KMS-11 (cell line): ENCODE results near the gene ATXN7L1.
"Not testable (repeated sequence)": the region's sequence is repeated elsewhere in the genome, so short reads cannot be mapped to it uniquely, and the experiment has no call there.

Experiments used
- H2AFZ ChIP-seq: fragments of 200-600 bp; sonication (generic); 2 replicates; pipeline ENCODE4 v1.6.1; 2016; ENCODE audit warnings: antibody characterized with exemption, mixed run types, low read depth
- H3K27ac ChIP-seq: fragments of 200-600 bp; sonication (generic); 2 replicates; pipeline ENCODE4 v1.6.1; 2016; ENCODE audit warnings: mild to moderate bottlenecking, mixed run types
- H3K27me3 ChIP-seq: fragments of 200-600 bp; sonication (generic); 2 replicates; pipeline ENCODE4 v1.6.1; 2017; ENCODE audit warnings: mild to moderate bottlenecking, low read depth, mixed run types, moderate library complexity; ENCODE audit not compliant: insufficient read depth
- H3K36me3 ChIP-seq: fragments of 200-600 bp; sonication (generic); 2 replicates; pipeline ENCODE4 v1.6.1; 2017; ENCODE audit warnings: mild to moderate bottlenecking, mixed run types; ENCODE audit not compliant: insufficient read depth
- H3K4me1 ChIP-seq: fragments of 200-600 bp; sonication (generic); 2 replicates; pipeline ENCODE4 v1.6.1; 2016; ENCODE audit warnings: mild to moderate bottlenecking, low read depth, mixed run types; ENCODE audit not compliant: poor library complexity, severe bottlenecking
- H3K4me2 ChIP-seq: fragments of 200-600 bp; sonication (generic); 2 replicates; pipeline ENCODE4 v1.7.0; 2016; ENCODE audit warnings: mild to moderate bottlenecking, mixed run types
- H3K4me3 ChIP-seq: fragments of 200-600 bp; sonication (generic); IDR thresholded peaks from 2 replicates; pipeline ENCODE4 v1.6.1; 2017; ENCODE audit warnings: low read depth, low read length, mixed read lengths; ENCODE audit not compliant: insufficient read depth
- H3K79me2 ChIP-seq: fragments of 200-600 bp; sonication (generic); 2 replicates; pipeline ENCODE4 v1.6.1; 2016; ENCODE audit warnings: low read depth, mixed run types; ENCODE audit not compliant: insufficient read depth
- H3K9ac ChIP-seq: fragments of 200-600 bp; sonication (generic); 2 replicates; pipeline ENCODE4 v1.6.1; 2016; ENCODE audit warnings: mild to moderate bottlenecking, mixed run types
- H4K20me1 ChIP-seq: fragments of 200-600 bp; sonication (generic); 2 replicates; pipeline ENCODE4 v1.6.1; 2016; ENCODE audit warnings: mild to moderate bottlenecking, mixed run types; ENCODE audit not compliant: insufficient read depth
- TF ChIP-seq, protein P1 (sequence below): fragments of 200-600 bp; sonication (generic); conservative IDR thresholded peaks from 2 replicates; pipeline ENCODE4 v1.6.1; 2017; ENCODE audit warnings: low read depth, mild to moderate bottlenecking, antibody characterized with exemption, low read length, moderate library complexity, mixed read lengths

Gene ATXN7L1

DNA sequence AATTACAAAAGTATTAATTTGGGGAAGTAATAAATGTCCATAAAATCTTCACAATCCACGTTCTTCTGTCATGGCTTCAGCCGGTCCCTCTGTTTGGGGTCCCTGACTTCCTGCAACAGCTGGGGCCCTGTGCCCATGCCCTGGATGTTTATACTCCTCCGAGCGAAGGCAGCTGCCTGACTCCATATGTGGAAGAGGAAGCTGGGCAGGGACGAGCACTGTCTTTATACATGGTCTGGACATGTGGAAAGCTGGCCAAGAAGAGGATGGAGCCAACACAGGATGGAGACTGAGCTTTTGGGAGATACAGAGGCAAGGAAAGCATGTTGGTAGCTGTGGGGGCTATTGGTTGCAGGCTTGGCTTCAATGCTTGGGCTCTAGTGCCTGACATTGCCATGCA, 178.6 kb downstream of the ATXN7L1 start:
- TF ChIP-seq, protein P1, sequence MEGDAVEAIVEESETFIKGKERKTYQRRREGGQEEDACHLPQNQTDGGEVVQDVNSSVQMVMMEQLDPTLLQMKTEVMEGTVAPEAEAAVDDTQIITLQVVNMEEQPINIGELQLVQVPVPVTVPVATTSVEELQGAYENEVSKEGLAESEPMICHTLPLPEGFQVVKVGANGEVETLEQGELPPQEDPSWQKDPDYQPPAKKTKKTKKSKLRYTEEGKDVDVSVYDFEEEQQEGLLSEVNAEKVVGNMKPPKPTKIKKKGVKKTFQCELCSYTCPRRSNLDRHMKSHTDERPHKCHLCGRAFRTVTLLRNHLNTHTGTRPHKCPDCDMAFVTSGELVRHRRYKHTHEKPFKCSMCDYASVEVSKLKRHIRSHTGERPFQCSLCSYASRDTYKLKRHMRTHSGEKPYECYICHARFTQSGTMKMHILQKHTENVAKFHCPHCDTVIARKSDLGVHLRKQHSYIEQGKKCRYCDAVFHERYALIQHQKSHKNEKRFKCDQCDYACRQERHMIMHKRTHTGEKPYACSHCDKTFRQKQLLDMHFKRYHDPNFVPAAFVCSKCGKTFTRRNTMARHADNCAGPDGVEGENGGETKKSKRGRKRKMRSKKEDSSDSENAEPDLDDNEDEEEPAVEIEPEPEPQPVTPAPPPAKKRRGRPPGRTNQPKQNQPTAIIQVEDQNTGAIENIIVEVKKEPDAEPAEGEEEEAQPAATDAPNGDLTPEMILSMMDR = no peak
- peaks cover 4% of the 10 kb centered on the region for H3K4me1 ChIP-seq
- no peak overlapping the region for H3K4me3 ChIP-seq
- no peak overlapping the region for H2AFZ ChIP-seq
- no peaks in the 10 kb centered on the region for H3K27me3 ChIP-seq
- H3K27ac ChIP-seq = no peak overlapping the region
- H4K20me1 ChIP-seq = no peaks in the 10 kb centered on the region
- H3K9ac ChIP-seq = no peak overlapping the region
- H3K36me3 ChIP-seq = no peaks in the 10 kb centered on the region
- H3K79me2 ChIP-seq = no peaks in the 10 kb centered on the region
- no peak overlapping the region for H3K4me2 ChIP-seq

DNA sequence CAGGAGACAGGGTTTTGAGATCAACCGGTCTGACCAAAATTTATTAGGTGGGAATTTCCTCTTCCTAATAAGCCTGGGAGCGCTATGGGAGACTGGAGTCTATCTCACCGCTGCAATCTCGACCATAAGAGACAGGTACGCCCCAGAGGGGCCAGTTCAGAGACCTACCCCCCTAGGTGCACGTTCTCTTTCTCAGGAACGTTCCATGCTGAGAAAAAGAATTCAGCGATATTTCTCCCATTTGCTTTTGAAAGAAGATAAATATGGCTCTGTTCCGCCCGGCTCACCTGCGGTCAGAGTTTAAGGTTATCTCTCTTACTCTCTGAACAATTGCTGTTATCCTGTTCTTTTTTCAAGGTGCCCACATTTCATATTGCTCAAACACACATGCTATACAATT, 179.2 kb downstream of the ATXN7L1 start:
- H3K36me3 ChIP-seq, H3K9ac ChIP-seq, H4K20me1 ChIP-seq, H3K4me1 ChIP-seq, H3K79me2 ChIP-seq, H2AFZ ChIP-seq, H3K4me3 ChIP-seq, H3K27ac ChIP-seq, H3K27me3 ChIP-seq, H3K4me2 ChIP-seq: not testable (repeated sequence)

DNA sequence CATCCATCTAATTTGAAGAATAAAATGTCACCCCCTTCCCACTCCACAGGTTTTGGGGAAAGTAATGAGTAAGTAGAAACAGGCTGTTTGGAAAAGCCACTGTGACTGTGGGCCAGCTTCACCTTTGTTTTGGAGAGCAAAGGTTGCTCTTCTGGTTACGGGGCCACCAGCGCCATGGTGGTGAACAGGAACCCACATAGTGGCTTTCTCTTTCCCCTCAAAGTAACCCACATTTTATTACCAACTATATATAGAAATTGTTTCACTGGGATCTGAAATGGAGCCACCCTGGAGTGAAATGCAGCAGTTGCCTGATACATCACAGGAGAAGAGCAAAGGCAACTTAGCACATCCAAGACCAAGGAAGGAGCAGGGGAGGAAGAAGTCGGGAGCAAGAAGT, 182.8 kb downstream of the ATXN7L1 start:
- Histone ChIP-seq H3K79me2 (no peaks in the 10 kb centered on the region), H3K4me3 (no peak overlapping the region), H3K9ac (no peak overlapping the region), H4K20me1 (no peaks in the 10 kb centered on the region), H3K36me3 (no peaks in the 10 kb centered on the region), H3K27me3 (no peaks in the 10 kb centered on the region), H2AFZ (no peak overlapping the region), H3K27ac (no peak overlapping the region), H3K4me1 (peaks cover 10% of the 10 kb centered on the region), H3K4me2 (no peak overlapping the region)
- TF ChIP-seq, protein P1 = no peak

DNA sequence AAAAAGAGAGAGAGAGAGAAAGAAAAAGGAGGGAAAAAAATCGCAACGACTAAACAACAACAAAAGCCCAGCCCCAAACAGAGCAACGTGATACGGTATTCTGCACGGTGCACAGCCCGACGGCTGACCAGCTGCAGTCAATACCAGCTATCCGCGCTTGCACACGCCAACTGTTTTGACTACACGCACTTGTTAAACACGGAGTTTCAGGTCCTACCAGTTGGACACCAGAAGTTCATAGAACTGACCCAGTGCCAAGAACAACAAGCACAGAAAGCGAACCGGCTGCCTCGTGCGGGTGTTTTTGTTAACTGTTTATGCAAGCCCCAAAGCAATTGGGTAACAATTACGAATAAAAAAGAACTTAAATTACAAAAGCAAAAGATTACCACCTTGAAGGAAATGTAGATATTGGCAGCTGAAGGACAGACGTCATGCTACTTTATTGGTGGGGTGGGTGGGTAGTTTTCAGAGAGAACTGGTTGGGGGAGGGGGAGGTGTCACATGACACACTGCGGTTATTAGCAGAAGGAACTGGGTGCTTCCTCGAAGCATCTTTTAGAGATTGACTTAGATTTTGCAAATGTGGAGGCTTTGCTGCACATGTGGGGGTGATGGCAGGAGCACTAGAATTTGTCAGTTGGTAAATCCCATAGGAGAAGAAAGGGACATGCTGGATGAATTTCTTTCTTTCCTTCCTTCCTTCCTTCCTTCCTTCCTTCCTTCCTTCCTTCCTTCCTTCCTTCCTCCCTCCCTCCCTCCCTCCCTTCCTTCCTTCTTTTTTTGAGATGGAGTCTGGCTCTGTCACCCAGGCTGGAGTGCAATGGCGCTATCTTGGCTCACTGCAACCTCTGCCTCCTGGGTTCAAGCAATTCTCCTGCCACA, 184.5 kb downstream of the ATXN7L1 start:
- Histone ChIP-seq H3K4me1 (peaks cover 10% of the 10 kb centered on the region), H3K4me2 (peak overlapping the region; percentile 75), H4K20me1 (no peaks in the 10 kb centered on the region), H3K4me3 (no peak overlapping the region), H2AFZ (peak overlapping the region; percentile 85), H3K27me3 (no peaks in the 10 kb centered on the region), H3K9ac (peak overlapping the region; percentile 56; the same call in 1 of the 2 replicates), H3K79me2 (no peaks in the 10 kb centered on the region), H3K27ac (no peak overlapping the region; the same call in 1 of the 2 replicates), H3K36me3 (no peaks in the 10 kb centered on the region)
- TF ChIP-seq, protein P1 = no peak
